NT2/D1 (cell line): Measurements from ENCODE around the gene PCBP2.

Source experiments
- SUZ12 ChIP-seq: IDR thresholded peaks from 2 replicates; pipeline ENCODE4 v1.6.1; 2011; ENCODE audit not compliant: insufficient read length, insufficient read depth; ENCODE audit errors: extremely low read depth
- YY1 ChIP-seq: IDR thresholded peaks from 2 replicates; pipeline ENCODE4 v1.6.1; 2011; ENCODE audit not compliant: insufficient read length, insufficient read depth

DNA sequence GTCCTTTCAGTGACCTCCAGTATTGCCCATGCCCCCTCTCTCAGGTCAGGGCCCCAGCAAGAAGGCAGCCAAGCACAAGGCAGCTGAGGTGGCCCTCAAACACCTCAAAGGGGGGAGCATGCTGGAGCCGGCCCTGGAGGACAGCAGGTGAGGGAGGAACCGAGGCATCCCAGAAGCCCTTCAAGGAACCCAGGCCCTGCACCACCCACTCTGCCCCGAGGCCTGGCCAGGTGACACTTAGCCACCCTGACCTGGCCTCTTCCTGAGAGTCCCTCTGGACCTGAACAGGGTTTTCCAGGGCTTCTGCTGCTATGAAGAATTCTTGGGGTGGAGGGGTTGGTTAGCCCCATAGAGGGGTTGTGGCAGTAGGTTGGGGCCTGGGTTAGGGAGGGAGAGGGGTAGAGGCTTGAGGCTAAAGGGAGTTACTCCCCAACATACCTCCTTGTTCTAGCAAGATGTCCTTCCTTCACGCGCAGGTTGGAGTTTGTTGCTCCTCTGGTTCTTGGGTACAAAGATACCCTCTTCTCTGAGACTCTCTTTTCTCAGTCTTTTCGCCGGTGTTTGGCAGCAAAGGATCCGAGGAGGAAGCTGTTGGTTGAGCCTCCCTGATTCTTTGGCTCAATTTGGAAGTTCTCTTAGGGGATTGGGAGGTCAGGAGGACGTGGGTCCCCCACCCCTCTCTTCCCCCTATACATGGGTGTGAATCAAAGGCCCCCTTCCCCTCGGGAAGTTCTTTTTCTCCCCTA is 51.3 kb downstream of the PCBP2 start:
- TF ChIP-seq YY1, result no peak
- no peak for TF ChIP-seq SUZ12
